HG03439 (cell line): Measurements from ENCODE around the gene NCKAP1.
"Not testable (repeated sequence)": the region's sequence is repeated elsewhere in the genome, so short reads cannot be mapped to it uniquely, and the experiment has no call there.

ENCODE experiments used
- ATAC-seq: cut with Tn5 transposase; IDR thresholded peaks from one replicate; pipeline ENCODE4 v1.9.1; 2021; ENCODE audit warnings: mild to moderate bottlenecking, moderate library complexity; ENCODE audit not compliant: unreplicated experiment

The NCKAP1 gene

GRCh38 chr2:183038341-183039300 is at the start of gene NCKAP1:
Gene NCKAP1, minus strand, starts transcription at chr2:183038457. Its CDS starts 358 bp downstream, at chr2:183038099.
- ATAC-seq: peak; percentile 90

- no peak for ATAC-seq
Observed at GRCh38 chr2:183081911-183082310, 43.7 kb upstream of the NCKAP1 start.

DNA sequence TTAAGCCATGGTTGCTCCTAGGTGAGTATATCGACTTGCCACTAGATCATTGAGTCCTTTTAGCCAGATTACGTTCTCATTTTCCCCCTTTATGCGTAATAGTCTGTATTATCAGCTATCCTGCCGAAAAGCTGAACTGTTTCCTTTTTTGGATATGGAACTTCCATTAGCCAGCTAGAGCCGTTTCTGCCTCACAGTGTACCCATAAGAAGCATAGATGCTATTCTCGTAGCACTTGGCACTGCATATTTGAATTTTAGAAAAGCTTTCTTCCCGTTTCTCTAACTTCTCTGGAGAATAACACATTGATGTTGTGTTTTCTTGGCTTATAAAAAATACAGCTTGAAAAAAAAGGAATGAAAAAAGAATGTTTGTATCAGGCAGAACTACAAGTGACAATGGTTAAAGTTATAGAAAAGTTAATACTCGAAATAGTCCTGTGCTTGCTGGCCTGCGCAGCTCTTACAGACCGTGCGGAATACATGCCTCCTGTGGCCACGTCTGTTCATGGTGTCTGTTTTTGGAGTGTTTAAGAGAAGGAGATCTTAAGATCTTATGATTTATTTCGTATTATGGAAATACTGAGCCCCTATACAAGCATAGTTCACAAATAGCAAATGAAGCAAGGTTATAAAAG is 41.0 kb upstream of the NCKAP1 start:
- peak; percentile 25 for ATAC-seq

DNA sequence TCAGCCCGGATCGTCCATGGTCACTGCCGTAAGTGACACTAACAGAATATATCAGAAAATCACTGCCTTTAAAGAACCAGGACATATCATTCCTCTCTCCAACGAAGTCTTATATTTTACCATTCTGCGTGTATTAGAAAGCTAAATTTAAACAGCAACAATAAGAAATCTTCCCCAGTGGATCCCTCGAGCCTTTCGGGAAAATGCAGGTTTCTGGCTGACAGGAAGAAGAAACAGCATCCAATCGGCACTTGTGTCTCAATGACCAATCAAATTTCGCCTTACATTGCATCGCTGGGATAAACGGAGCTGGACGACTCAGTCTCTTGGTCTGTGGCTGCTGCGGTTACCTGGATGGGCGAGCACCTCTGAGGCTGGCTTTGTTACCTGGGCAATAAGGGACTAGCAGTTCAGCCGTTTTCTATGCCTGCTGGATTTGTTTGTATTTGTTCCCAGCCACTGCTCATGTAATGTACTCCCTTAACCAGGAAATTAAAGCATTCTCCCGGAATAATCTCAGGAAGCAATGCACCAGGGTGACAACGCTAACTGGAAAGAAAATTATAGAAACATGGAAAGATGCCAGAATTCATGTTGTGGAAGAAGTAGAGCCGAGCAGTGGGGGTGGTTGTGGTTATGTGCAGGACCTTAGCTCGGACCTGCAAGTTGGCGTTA is 40.3 kb upstream of the NCKAP1 start, which contains the start of gene DUSP19:
Gene DUSP19 (plus strand): TSS at position 284 of the 675 bp plus-strand sequence. CDS start 187 bp downstream, at position 471.
- peak; percentile 92 for ATAC-seq

GRCh38 chr2:183078163-183078463 is 39.9 kb upstream of the NCKAP1 start:
- ATAC-seq: no peak

DNA sequence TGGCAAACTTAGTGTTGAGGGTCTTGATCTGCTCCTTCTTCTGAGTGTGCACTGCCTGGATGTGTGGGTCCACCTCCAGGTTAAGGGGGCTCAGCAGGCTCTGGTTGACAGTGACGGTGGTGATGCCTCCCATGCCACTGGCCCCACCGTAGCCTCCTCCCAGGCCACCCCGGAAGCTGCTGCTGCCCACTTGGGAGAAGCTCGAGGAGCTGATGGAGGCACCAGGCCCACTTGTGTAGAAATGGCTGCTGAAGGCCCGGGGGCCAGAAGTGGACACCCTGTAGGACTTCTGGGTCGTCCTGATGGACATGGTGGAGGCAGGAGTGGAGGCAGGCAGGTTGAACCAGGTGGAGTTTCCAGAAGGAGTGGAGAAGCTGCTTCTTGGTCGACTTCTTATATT is 33.9 kb upstream of the NCKAP1 start:
- ATAC-seq: no peak

GRCh38 chr2:183070942-183071844 is 32.9 kb upstream of the NCKAP1 start:
- ATAC-seq: no peak

DNA sequence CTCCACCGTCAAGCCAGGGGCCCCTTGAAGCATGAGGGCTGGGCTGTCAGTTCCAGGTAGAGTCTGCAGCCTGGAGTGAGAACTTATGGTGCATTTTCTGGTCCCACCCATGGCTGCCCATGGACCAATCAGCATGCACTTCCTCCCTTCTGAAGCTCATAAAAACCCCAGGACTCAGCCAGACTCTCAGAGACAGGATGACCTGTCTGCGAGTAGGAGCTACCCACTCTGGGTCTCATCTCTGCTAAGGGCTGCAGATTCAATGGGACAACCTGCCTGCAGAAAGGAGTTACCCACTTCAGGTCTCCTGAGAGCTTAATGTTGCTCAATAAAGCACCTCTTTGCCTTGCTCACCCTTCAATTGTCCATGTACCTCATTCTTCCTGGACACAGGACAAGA is 30.9 kb upstream of the NCKAP1 start:
- ATAC-seq: no peak

DNA sequence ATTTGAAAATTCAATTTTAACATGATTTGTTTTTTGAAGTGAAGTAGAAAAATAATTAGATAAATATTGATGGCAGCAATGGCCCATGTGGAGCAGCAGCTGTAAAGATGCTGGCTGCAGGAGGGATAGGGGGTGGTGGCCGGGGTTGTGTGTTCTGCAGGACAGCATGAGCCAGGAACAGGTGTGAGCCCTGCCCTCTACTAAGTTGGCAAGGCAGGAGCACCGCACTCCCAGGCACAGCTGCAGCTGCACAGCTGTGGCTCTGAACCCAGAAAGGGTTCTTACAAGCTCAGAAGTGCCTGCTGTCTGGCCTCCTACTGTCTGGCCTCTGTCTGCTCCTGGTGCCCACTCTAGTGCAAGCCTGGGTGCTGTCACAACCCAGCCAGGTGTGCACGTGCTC is 30.3 kb upstream of the NCKAP1 start:
- ATAC-seq: no peak

GRCh38 chr2:183063083-183063482 is 24.8 kb upstream of the NCKAP1 start:
- no peak for ATAC-seq

GRCh38 chr2:183060571-183061231 is 22.4 kb upstream of the NCKAP1 start:
- no peak for ATAC-seq

DNA sequence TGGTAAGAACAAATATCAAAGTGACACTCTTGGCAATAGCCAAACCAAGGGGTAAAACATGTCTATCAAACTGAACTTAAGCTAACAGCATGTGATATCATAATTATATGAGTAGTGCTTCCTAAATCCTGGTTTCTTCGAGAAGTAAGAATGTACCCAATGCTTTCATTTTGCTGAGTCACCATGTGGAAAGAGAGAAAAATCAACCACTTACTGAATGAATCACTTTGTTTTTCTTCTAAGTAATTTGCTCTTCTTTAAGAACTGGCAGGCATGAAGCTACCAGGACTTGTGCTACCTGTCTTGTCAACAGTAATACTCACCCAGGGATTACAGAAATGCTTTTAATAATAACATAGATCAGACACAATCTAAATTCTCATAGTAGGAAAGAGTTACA is 21.3 kb upstream of the NCKAP1 start:
- no peak for ATAC-seq

- peak; percentile 52 for ATAC-seq
Observed at GRCh38 chr2:183057333-183057985, 19.2 kb upstream of the NCKAP1 start.

GRCh38 chr2:183049420-183049819 is 11.2 kb upstream of the NCKAP1 start:
- ATAC-seq: no peak

DNA sequence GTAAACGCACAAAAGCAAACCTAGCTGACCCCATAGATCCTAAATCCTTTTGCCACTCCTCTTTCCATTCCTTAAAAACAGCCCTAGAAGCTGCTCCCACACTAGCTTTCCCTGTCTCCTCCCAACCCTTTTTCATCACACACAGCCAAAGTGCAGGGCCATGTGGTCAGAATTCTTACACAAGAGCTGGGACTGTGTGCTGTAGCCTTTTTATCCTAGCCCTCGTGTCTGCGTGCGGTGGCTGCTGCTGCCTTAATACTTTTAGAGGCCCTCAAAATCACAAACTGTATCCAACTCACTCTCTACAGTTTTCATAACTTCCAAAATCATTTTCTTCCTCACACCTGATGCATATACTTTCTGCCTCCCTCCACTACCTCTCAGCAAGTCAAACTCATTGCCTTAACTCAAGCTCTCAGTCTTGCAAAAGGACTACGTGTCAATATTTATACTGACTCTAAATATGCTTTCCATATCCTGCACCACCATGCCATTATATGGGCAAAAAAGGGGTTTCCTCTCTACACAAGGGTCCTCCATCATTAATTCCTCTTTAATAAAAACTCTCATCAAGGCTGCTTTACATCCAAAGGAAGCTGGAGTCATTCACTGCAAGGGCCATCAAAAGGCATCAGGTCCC is 9.3 kb upstream of the NCKAP1 start:
- not testable (repeated sequence) for ATAC-seq

DNA sequence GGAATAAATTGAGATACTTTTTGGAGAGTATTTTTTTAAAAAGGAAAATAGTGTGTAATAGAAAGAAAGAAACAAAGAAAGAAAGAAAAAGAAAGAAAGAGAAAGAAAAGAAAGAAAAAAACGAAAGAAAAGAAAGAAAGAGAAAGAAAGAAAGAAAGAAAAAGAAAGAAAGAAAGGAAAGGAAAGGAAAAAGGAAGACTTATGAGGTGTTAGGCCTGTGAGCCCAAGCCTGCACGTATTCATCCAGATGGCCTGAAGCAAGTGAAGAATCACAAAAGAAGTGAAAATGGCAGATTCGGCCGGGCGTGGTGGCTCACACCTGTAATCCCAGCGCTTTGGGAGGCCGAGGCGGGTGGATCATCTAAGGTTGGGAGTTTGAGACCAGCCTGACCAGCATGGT is 5.3 kb upstream of the NCKAP1 start:
- not testable (repeated sequence) for ATAC-seq

GRCh38 chr2:183040604-183041003 is 2.3 kb upstream of the NCKAP1 start:
- ATAC-seq: no peak

- ATAC-seq: peak; percentile 59
Observed at GRCh38 chr2:183037553-183038340, 510 bp downstream of the NCKAP1 start.
